ENCODE measurements around the gene PGS1.

PGS1 gene

DNA sequence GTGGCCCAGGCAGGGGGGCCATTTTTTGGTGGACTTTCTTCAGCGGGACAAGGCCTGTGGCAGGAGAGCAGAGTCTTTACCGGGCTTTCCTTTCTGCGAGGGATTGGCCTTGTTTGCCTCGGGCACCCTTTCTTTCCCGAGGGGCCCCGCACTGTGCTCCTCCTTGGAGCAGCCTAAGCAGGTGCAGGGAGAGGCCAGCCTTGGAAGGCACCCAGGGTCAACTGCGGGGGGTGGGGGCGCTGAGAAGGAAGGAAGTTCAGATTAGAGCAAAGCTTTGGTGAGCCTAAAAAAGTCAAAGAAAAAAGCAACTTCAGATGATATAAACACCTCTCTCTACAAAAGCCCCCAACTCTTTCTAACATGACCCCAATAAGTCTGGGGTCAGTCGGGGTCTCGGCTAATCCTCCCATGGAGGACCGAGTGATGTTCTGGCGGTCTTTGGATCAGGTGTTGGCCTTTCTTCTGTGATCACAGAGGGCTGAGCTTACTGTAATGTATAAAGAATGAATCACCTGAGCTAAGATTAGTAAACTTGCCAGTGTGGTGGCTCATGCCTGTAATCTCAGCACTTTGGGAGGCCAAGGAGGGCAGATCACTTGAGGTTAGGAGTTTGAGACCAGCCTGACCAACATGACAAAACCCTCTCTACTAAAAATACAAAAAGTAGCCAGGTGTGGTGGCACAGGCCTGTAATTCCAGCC, 63.0 kb downstream of the PGS1 start:
- TF ChIP-seq EP300 (IDR thresholded peaks at IDR 0.05; ENCODE audit: borderline replicate concordance): no peak
- no peak for TF ChIP-seq CEBPB (IDR thresholded peaks at IDR 0.05)
- no peak for TF ChIP-seq CREB1 (IDR thresholded peaks at IDR 0.05; ENCODE audit: low read depth)
- TF ChIP-seq NFIC (IDR thresholded peaks at IDR 0.05): no peak
- TF ChIP-seq EGR1 (IDR thresholded peaks at IDR 0.05): no peak
- TF ChIP-seq TEAD4 (IDR thresholded peaks at IDR 0.05): no peak
- TF ChIP-seq, protein P1, sequence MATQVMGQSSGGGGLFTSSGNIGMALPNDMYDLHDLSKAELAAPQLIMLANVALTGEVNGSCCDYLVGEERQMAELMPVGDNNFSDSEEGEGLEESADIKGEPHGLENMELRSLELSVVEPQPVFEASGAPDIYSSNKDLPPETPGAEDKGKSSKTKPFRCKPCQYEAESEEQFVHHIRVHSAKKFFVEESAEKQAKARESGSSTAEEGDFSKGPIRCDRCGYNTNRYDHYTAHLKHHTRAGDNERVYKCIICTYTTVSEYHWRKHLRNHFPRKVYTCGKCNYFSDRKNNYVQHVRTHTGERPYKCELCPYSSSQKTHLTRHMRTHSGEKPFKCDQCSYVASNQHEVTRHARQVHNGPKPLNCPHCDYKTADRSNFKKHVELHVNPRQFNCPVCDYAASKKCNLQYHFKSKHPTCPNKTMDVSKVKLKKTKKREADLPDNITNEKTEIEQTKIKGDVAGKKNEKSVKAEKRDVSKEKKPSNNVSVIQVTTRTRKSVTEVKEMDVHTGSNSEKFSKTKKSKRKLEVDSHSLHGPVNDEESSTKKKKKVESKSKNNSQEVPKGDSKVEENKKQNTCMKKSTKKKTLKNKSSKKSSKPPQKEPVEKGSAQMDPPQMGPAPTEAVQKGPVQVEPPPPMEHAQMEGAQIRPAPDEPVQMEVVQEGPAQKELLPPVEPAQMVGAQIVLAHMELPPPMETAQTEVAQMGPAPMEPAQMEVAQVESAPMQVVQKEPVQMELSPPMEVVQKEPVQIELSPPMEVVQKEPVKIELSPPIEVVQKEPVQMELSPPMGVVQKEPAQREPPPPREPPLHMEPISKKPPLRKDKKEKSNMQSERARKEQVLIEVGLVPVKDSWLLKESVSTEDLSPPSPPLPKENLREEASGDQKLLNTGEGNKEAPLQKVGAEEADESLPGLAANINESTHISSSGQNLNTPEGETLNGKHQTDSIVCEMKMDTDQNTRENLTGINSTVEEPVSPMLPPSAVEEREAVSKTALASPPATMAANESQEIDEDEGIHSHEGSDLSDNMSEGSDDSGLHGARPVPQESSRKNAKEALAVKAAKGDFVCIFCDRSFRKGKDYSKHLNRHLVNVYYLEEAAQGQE (IDR thresholded peaks at IDR 0.05; ENCODE audit: low read depth): no peak
- no peak for TF ChIP-seq ZBTB7A (IDR thresholded peaks at IDR 0.05; ENCODE audit: low read depth)
- TF ChIP-seq TAF1 (IDR thresholded peaks at IDR 0.05; ENCODE audit: low read depth): no peak
- no peak for TF ChIP-seq TCF12 (IDR thresholded peaks at IDR 0.05; ENCODE audit: low read depth)
- TF ChIP-seq FOXM1 (IDR thresholded peaks at IDR 0.05; ENCODE audit: borderline replicate concordance, low read depth): no peak
- TF ChIP-seq YY1 (IDR thresholded peaks at IDR 0.05; ENCODE audit: low read depth): no peak
- TF ChIP-seq USF1 (IDR thresholded peaks at IDR 0.05): no peak

DNA sequence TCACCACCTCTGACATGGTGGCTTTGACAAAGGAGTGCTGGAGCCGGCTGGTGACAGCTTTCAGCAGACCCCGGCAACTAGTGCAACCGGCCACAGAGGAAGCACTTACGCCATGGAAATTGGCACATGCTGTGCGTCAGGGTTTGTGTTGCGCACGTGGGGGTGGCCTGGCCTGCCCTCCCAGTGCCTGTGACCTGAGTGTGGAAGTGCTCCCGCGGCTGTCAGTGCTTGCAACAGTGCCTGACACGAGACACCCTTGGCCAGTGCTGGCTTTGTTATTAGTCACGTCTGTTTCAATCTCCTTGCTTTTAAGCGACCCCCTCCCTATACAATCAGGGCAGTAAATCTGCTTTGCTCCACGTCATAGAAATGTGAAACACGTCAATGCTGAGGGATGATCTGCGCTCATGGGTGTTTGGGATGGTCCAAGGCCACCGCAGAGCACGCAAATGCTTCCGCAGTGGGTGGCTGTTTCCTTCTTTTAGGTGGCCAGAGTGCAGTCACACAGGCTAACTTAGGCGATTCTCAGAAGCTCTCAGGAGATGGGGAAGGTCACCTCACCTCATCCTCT, 64.3 kb downstream of the PGS1 start:
- TF ChIP-seq CEBPB (IDR thresholded peaks at IDR 0.05): no peak
- TF ChIP-seq TCF12 (IDR thresholded peaks at IDR 0.05; ENCODE audit: low read depth): no peak
- TF ChIP-seq USF1 (IDR thresholded peaks at IDR 0.05): no peak
- TF ChIP-seq CREB1 (IDR thresholded peaks at IDR 0.05; ENCODE audit: low read depth): no peak
- TF ChIP-seq EGR1 (IDR thresholded peaks at IDR 0.05): no peak
- TF ChIP-seq, protein P2, sequence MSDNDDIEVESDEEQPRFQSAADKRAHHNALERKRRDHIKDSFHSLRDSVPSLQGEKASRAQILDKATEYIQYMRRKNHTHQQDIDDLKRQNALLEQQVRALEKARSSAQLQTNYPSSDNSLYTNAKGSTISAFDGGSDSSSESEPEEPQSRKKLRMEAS (IDR thresholded peaks at IDR 0.05): no peak
- no peak for TF ChIP-seq FOXM1 (IDR thresholded peaks at IDR 0.05; ENCODE audit: borderline replicate concordance, low read depth)
- TF ChIP-seq ZBTB7A (IDR thresholded peaks at IDR 0.05; ENCODE audit: low read depth): no peak
- no peak for TF ChIP-seq RAD21 (IDR thresholded peaks at IDR 0.05; ENCODE audit: low read depth)
- no peak for TF ChIP-seq TAF1 (IDR thresholded peaks at IDR 0.05; ENCODE audit: low read depth)
- TF ChIP-seq EP300 (IDR thresholded peaks at IDR 0.05; ENCODE audit: borderline replicate concordance): no peak

DNA sequence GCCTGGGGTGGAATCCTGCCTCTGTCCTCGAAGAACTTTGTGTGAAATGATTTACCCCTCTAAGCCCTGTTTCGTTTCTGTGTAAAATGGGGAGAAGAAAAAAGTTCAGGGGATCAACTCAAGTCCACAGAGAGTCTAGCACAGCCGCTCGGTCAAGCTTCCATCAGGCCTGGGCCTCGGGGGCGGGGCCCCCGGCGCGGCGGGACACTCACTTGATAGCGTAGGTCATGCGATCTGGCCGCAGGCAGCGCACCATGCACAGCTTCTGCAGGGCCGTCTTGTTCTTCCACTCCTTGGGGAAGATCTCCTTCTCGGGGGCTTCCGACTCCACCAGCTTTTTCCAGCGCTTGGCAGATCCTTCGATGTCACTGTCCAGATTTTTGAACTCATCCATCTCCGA, 65.9 kb downstream of the PGS1 start:
- TF ChIP-seq EGR1 (IDR thresholded peaks at IDR 0.05) (no peak), YY1 (IDR thresholded peaks at IDR 0.05; ENCODE audit: low read depth) (no peak), TCF12 (IDR thresholded peaks at IDR 0.05; ENCODE audit: low read depth) (no peak), EP300 (IDR thresholded peaks at IDR 0.05; ENCODE audit: borderline replicate concordance) (no peak), FOXM1 (IDR thresholded peaks at IDR 0.05; ENCODE audit: borderline replicate concordance, low read depth) (no peak), CEBPB (IDR thresholded peaks at IDR 0.05) (no peak), TAF1 (IDR thresholded peaks at IDR 0.05; ENCODE audit: low read depth) (no peak), ZBTB7A (IDR thresholded peaks at IDR 0.05; ENCODE audit: low read depth) (no peak), RAD21 (IDR thresholded peaks at IDR 0.05; ENCODE audit: low read depth) (no peak), CREB1 (IDR thresholded peaks at IDR 0.05; ENCODE audit: low read depth) (no peak), NFIC (IDR thresholded peaks at IDR 0.05) (no peak), USF1 (IDR thresholded peaks at IDR 0.05) (no peak), TEAD4 (IDR thresholded peaks at IDR 0.05) (no peak)
- TF ChIP-seq, protein P2 (IDR thresholded peaks at IDR 0.05): no peak
- TF ChIP-seq, protein P1 (IDR thresholded peaks at IDR 0.05; ENCODE audit: low read depth): no peak

GRCh38 chr17:78446833-78447232, 68.4 kb downstream of the PGS1 start:
- TF ChIP-seq TAF1 (IDR thresholded peaks at IDR 0.05; ENCODE audit: low read depth): no peak
- TF ChIP-seq YY1 (IDR thresholded peaks at IDR 0.05; ENCODE audit: low read depth): no peak
- TF ChIP-seq, protein P2 (IDR thresholded peaks at IDR 0.05): no peak
- no peak for TF ChIP-seq TEAD4 (IDR thresholded peaks at IDR 0.05)
- TF ChIP-seq EP300 (IDR thresholded peaks at IDR 0.05; ENCODE audit: borderline replicate concordance): no peak
- TF ChIP-seq ZBTB7A (IDR thresholded peaks at IDR 0.05; ENCODE audit: low read depth): no peak
- TF ChIP-seq NFIC (IDR thresholded peaks at IDR 0.05): no peak
- no peak for TF ChIP-seq CEBPB (IDR thresholded peaks at IDR 0.05)
- no peak for TF ChIP-seq CREB1 (IDR thresholded peaks at IDR 0.05; ENCODE audit: low read depth)
- TF ChIP-seq TCF12 (IDR thresholded peaks at IDR 0.05; ENCODE audit: low read depth): no peak
- TF ChIP-seq USF1 (IDR thresholded peaks at IDR 0.05): no peak
- TF ChIP-seq, protein P1 (IDR thresholded peaks at IDR 0.05; ENCODE audit: low read depth): no peak
- no peak for TF ChIP-seq EGR1 (IDR thresholded peaks at IDR 0.05)
- no peak for TF ChIP-seq FOXM1 (IDR thresholded peaks at IDR 0.05; ENCODE audit: borderline replicate concordance, low read depth)
